ENCODE measurements around the gene PMS1.
"Not testable (repeated sequence)": the region's sequence is repeated elsewhere in the genome, so short reads cannot be mapped to it uniquely, and the experiment has no call there.

The PMS1 gene

GRCh38 chr2:189818249-189819038 is 34.2 kb downstream of the PMS1 start:
- DNase-seq (ENCODE audit: low read depth in 2 of 2): no peak

DNA sequence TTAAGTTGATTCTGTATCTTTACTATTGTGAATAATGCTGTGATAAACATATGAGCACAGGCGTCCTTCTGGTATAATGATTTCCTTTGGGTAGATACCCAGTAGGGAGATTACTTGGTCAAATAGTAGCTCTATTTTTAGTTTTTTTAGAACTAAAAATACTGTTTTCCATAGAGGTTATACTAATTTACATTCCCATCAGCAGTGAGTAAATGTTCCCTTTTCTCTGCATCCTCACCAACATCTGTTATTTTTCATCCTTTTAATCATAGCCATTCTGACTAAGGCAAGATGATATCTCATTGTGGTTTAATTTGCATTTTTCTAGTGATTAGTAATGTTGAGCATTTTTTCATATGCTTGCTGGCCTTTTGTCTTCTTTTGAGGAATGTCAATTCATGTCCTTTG is 35.1 kb downstream of the PMS1 start:
- DNase-seq (ENCODE audit: low read depth in 2 of 2): no peak

GRCh38 chr2:189821953-189822748 is 37.9 kb downstream of the PMS1 start:
- no peak for DNase-seq (ENCODE audit: low read depth in 2 of 2)

GRCh38 chr2:189824694-189825396 is 40.6 kb downstream of the PMS1 start:
- DNase-seq (ENCODE audit: low read depth in 2 of 2): no peak

GRCh38 chr2:189826039-189826438 is 41.8 kb downstream of the PMS1 start:
- no peak for DNase-seq (ENCODE audit: low read depth in 2 of 2)

GRCh38 chr2:189829102-189829833 is 45.0 kb downstream of the PMS1 start:
- no peak for DNase-seq (ENCODE audit: low read depth in 2 of 2)

GRCh38 chr2:189830510-189830909 is 46.3 kb downstream of the PMS1 start:
- DNase-seq (ENCODE audit: low read depth in 2 of 2): no peak

DNA sequence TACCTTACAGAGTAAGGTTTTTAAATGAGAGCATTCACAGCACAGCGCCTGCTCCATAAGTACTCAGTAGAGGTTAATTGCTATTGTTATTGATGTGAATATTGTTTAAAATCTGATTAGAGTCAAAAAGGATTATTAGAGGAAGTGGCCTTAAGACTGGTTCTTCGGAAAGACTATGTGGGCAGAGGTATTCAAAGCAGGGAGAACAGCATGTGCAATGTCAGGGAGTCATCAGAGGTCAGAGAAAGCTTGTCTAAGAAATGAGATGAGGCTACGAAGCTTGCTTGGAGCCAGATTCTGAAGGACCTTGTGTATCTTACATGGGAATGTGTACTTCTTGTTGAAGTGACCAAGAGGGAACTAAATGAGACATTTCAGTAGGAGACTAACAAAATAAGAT is 49.8 kb downstream of the PMS1 start:
- no peak for DNase-seq (ENCODE audit: low read depth in 2 of 2)

- not testable (repeated sequence) for DNase-seq (ENCODE audit: low read depth in 2 of 2)
Observed at GRCh38 chr2:189834642-189835041, 50.4 kb downstream of the PMS1 start.

DNA sequence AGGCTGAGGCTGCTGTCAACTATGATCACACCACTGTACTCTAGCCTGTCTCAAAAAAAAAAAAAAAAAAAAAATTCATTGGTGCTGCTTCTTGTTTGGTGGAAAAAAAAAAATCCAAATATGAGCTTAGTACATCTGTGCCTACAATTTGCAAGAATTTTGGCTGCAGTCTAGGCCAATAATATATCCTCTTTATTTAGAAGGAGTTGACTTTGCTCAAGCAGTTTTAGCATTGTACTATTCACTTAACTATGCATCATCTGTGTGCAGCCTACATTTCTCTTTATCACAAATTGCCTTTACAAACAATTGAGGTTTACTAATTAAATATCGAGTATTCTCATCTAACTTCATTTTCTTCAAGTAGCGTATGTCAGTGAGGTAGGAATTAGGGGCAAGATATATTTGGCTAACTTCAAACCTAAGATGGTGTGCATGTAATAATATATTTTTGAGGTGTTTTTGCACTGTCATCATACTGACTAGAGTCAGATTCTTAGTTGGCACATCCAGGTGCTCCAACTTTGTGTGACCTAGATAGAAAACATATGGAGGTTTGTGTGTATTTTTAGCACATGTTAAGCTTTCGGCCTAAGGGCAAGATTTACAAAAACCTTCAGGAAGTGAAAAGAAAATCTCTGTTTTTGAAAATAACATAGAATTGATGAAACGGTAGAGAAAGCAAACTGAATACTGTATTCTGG is 51.8 kb downstream of the PMS1 start:
- no peak for DNase-seq (ENCODE audit: low read depth in 2 of 2)

GRCh38 chr2:189836644-189837043 is 52.4 kb downstream of the PMS1 start:
- no peak for DNase-seq (ENCODE audit: low read depth in 2 of 2)

GRCh38 chr2:189837326-189837725 is 53.1 kb downstream of the PMS1 start:
- DNase-seq (ENCODE audit: low read depth in 2 of 2): no peak

- DNase-seq (ENCODE audit: low read depth in 2 of 2): no peak
Observed at GRCh38 chr2:189841019-189841418, 56.8 kb downstream of the PMS1 start.

DNA sequence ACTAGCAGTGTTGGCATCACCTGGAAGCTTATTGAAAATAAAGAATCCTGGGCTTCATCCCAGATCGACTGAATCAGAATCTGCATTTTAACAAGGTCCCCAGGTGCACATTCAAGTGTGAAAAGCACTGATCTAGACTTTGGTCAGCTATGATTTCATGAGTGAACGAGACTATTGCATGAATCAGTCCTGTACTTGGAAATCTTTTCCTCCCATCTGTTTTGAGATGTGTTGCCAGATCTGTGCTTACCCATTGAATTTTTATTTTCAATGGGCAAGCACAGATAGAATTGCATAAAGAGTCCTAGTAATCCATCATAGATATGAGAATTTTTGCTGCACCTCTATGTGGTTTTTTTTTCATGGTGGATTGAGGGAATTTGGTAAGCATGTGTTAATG is 64.0 kb downstream of the PMS1 start:
- no peak for DNase-seq (ENCODE audit: low read depth in 2 of 2)

- no peak for DNase-seq (ENCODE audit: low read depth in 2 of 2)
Observed at GRCh38 chr2:189849550-189849949, 65.3 kb downstream of the PMS1 start.

GRCh38 chr2:189851174-189851826 is 67.0 kb downstream of the PMS1 start:
- no peak for DNase-seq (ENCODE audit: low read depth in 2 of 2)

GRCh38 chr2:189854187-189854586 is 69.9 kb downstream of the PMS1 start:
- DNase-seq (ENCODE audit: low read depth in 2 of 2): no peak

DNA sequence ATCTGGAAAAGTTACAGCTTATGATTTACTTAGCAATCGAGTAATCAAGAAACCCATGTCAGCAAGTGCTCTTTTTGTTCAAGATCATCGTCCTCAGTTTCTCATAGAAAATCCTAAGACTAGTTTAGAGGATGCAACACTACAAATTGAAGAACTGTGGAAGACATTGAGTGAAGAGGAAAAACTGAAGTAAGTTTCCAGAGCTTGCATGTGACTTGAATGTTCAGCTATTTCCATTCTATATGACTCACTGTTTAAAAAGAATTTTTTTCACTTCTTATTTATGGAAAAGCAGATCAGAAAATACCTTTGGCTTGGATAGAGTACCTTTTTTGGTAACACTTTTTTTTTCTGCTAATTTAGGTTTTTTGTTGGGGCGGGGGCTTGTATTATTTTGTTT is 70.7 kb downstream of the PMS1 start:
- DNase-seq (ENCODE audit: low read depth in 2 of 2): no peak

DNA sequence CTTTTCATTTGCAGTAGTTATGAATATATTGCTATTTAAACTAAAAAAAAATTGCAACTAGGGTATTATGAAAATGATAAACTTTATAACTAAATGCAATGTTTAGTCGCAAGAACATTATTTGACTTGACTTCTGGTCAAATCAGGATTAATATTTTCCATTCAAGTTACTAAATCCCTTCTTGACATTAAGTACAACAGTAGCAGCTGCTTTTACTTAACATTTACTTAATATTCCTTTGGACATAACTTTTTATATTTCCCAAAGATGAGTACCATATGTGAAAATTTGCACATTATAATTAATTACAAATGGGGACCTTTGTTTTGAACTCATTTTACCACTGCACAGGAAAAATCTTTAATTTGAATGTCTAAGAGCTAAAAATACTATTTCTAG is 74.0 kb downstream of the PMS1 start:
- no peak for DNase-seq (ENCODE audit: low read depth in 2 of 2)

- no peak for DNase-seq (ENCODE audit: low read depth in 2 of 2)
Observed at GRCh38 chr2:189860161-189860560, 75.9 kb downstream of the PMS1 start.

DNA sequence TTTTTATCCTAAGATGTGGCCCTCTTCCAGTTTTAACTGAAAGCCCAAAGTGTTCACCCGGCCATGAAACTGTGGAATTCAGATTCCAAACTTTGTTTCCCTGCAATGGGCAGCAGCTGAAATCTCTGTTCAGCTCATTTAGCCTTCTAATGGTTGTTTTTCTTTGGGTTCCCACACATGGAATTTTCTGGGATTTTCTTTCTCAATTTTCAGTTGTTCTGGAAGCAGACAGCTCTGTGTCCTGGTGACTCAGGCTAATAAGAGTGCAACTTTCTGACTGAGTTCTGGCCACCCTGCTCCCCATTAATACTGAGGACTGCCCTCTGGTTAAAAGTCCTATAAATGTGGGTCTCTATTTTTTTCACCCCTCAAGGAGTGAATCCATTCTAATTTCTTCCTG is 78.5 kb downstream of the PMS1 start:
- DNase-seq (ENCODE audit: low read depth in 2 of 2): no peak

Measured in stimulated activated CD4-positive, alpha-beta T cell treated with anti-CD3 and anti-CD28 coated beads, Interleukin-4, amount 100 ng/mL, for 48 hours (primary cell).